ENCODE data around the gene ANKRD33B. TPM values are rescaled to one million over a fixed set of nuclear protein-coding genes. Genes with fewer than 3 reads are reported as not detected.

Gene ANKRD33B
- total and polyA plus RNA-seq, 2 experiments from 2014 or later: 2.9 to 15.4 TPM

DNA sequence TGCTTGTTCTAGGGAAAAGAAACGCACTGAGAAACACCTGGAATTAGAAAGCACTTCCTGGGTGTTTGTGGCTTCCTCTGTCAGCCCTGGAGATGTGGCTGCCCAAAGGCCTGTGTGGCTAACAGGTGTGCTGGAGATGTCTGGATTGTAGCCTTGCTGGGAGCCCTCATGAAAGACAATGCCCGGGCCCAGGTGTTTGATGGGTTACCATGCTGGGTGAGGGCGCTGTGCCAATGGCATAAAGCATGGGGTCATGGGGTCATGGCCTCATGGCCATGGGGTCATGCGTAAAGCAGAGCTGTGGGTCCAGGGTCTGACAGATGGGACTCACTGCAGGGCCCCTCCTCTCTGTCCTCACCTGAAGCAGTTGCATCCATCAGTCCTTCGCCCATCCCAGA, 21.6 kb downstream of the ANKRD33B start:
- no peak overlapping the region for H2AFZ ChIP-seq
- H3K79me2 ChIP-seq (replicated peaks; ENCODE audit: insufficient read depth): no peaks in the 10 kb centered on the region
- ATAC-seq: no peak
- H3K4me3 ChIP-seq: no peak overlapping the region
- H3K27me3 Mint-ChIP-seq (ENCODE audit: insufficient read depth, low read depth, poor library complexity): peaks cover 8% of the 10 kb centered on the region
- DNase-seq (ENCODE audit: low spot score): no peak
- peaks cover 16% of the 10 kb centered on the region for H3K4me1 ChIP-seq (ENCODE audit: insufficient read depth)
- no peak overlapping the region for H3K4me2 ChIP-seq
- H3K4me1 Mint-ChIP-seq: peaks cover 41% of the 10 kb centered on the region
- H3K27ac Mint-ChIP-seq: no peak overlapping the region
- TF ChIP-seq, protein P1, sequence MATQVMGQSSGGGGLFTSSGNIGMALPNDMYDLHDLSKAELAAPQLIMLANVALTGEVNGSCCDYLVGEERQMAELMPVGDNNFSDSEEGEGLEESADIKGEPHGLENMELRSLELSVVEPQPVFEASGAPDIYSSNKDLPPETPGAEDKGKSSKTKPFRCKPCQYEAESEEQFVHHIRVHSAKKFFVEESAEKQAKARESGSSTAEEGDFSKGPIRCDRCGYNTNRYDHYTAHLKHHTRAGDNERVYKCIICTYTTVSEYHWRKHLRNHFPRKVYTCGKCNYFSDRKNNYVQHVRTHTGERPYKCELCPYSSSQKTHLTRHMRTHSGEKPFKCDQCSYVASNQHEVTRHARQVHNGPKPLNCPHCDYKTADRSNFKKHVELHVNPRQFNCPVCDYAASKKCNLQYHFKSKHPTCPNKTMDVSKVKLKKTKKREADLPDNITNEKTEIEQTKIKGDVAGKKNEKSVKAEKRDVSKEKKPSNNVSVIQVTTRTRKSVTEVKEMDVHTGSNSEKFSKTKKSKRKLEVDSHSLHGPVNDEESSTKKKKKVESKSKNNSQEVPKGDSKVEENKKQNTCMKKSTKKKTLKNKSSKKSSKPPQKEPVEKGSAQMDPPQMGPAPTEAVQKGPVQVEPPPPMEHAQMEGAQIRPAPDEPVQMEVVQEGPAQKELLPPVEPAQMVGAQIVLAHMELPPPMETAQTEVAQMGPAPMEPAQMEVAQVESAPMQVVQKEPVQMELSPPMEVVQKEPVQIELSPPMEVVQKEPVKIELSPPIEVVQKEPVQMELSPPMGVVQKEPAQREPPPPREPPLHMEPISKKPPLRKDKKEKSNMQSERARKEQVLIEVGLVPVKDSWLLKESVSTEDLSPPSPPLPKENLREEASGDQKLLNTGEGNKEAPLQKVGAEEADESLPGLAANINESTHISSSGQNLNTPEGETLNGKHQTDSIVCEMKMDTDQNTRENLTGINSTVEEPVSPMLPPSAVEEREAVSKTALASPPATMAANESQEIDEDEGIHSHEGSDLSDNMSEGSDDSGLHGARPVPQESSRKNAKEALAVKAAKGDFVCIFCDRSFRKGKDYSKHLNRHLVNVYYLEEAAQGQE (IDR thresholded peaks at IDR 0.05; ENCODE audit: unreplicated experiment): no peak
- no peak for TF ChIP-seq ZNF462 (CRISPR knock-in tag; IDR thresholded peaks at IDR 0.05)
- TF ChIP-seq POLR2AphosphoS5 (IDR thresholded peaks at IDR 0.05; ENCODE audit: low read depth): no peak
- no peak for TF ChIP-seq ZNF331 (CRISPR knock-in tag; IDR thresholded peaks at IDR 0.05; ENCODE audit: low read depth)
- no peak for TF ChIP-seq NANOG (IDR thresholded peaks at IDR 0.05; ENCODE audit: borderline replicate concordance)
- TF ChIP-seq ETS1 (IDR thresholded peaks at IDR 0.05): no peak
- TF ChIP-seq EZH2 (IDR thresholded peaks at IDR 0.05; ENCODE audit: low read depth, unreplicated experiment): no peak
- TF ChIP-seq ZNF114 (CRISPR knock-in tag; IDR thresholded peaks at IDR 0.05): no peak
- TF ChIP-seq CREB1 (CRISPR knock-in tag; IDR thresholded peaks at IDR 0.05; ENCODE audit: low read depth): no peak
- no peak for TF ChIP-seq EZH2phosphoT487 (IDR thresholded peaks at IDR 0.05; ENCODE audit: unreplicated experiment)
- TF ChIP-seq JUNB (IDR thresholded peaks at IDR 0.05; ENCODE audit: unreplicated experiment): no peak
- H3K9me2 ChIP-seq (ENCODE audit: insufficient read depth): no peaks in the 10 kb centered on the region
- H3K9me3 Mint-ChIP-seq: peaks cover 2% of the 10 kb centered on the region; the same call in 2 of the 3 replicates
- no peaks in the 10 kb centered on the region for H4K20me1 ChIP-seq (replicated peaks; ENCODE audit: insufficient read depth)
- H3F3A ChIP-seq (replicated peaks; ENCODE audit: low read depth): no peaks in the 10 kb centered on the region
- no peak overlapping the region for H3K27ac ChIP-seq (ENCODE audit: low read depth)
- H3K36me3 Mint-ChIP-seq (ENCODE audit: low read depth): peaks cover 4% of the 10 kb centered on the region; the same call in 1 of the 3 replicates
- H3K27me3 ChIP-seq (ENCODE audit: insufficient read depth): no peaks in the 10 kb centered on the region
- H3K4me3 Mint-ChIP-seq: no peak overlapping the region
- no peaks in the 10 kb centered on the region; the same call in 1 of the 2 replicates for H3K36me3 ChIP-seq (ENCODE audit: insufficient read depth)

Data from GM23338 (cell line).